K562 (cell line): ENCODE data around the gene KRTAP1-3. TPM values are rescaled to one million over a fixed set of nuclear protein-coding genes. Genes with fewer than 3 reads are reported as not detected.

Source experiments
- polyA plus RNA-seq, 8 experiments: library from polyadenylated mRNA; depleted of rRNA in 4 of 8; stranded (reverse) in 5 of 8; unstranded in 3 of 8; fragments of >200 nt; fragmentation: Nextera tagmentation in 2 of 8; fragmentation: Illumina TruSeq in 1 of 8; extraction: Ambion mirVana in 2 of 8; extraction: Trizol in 1 of 8; gene quantifications; 2 replicates each; pipeline versions ENCODE4 v1.2.1 to v1.2.3, GENCODE V29; 2011 to 2014; ENCODE audit warnings: inconsistent platforms in 1 of 8, missing spikeins in 1 of 8
- small RNA-seq: library from RNA; depleted of rRNA; stranded (forward); fragments of <200 nt; gene quantifications from one replicate; pipeline ENCODE3, GENCODE V24; 2014
- total RNA-seq, 7 experiments: library from RNA; depleted of rRNA in 6 of 7; stranded (reverse); fragments of >200 nt in 6 of 7; fragmentation: Illumina TruSeq in 2 of 7; extraction: Trizol in 2 of 7; gene quantifications; 2 replicates each; pipeline versions ENCODE4 v1.2.1 to v1.2.3, GENCODE V29; 2011 to 2021; ENCODE audit warnings: low replicate concordance in 1 of 7

Gene KRTAP1-3
- total and polyA plus RNA-seq, 9 of the 15 experiments (the other 6 are each of a cell fraction or from before 2014, with no cell fraction given): not detected

Small RNA genes within 50 kb of the gene (small RNA-seq; reads per million reads assigned to genes)
- not detected for gene KRTAP3-4P

Other genes starting within 250 kb of the KRTAP1-3 start
Only the 7 nearest of the 37 such genes appear.
- gene KRTAP3-1, start 25.7 kb downstream of the KRTAP1-3 start, total RNA-seq (2014; rRNA removed): not detected in 2 replicates
- gene KRTAP3-1, start 25.7 kb downstream of the KRTAP1-3 start, total RNA-seq (2014; rRNA removed; fragmentation: Illumina TruSeq; extraction: Trizol): not detected in 2 replicates
- not detected in 2 replicates for gene KRTAP3-1, start 25.7 kb downstream of the KRTAP1-3 start, total RNA-seq (2015; rRNA removed; fragmentation: Illumina TruSeq; extraction: Trizol)
- gene KRTAP3-1, start 25.7 kb downstream of the KRTAP1-3 start, total RNA-seq (2021): not detected in 2 replicates
- gene KRTAP3-1, start 25.7 kb downstream of the KRTAP1-3 start, polyA plus RNA-seq (2011; rRNA removed): not detected in 2 replicates
- gene KRTAP3-1, start 25.7 kb downstream of the KRTAP1-3 start, polyA plus RNA-seq (2014; fragmentation: Illumina TruSeq; extraction: Trizol): not detected in 2 replicates
- not detected for gene KRTAP3-1, start 25.7 kb downstream of the KRTAP1-3 start, polyA plus RNA-seq (2014; fragmentation: Nextera tagmentation; extraction: Ambion mirVana)
- not detected in 2 replicates for gene KRTAP3-1, start 25.7 kb downstream of the KRTAP1-3 start, polyA plus RNA-seq (2014; rRNA removed)
- gene KRTAP1-5, start 7.7 kb downstream of the KRTAP1-3 start, total RNA-seq (2014; rRNA removed): not detected in 2 replicates
- gene KRTAP1-5, start 7.7 kb downstream of the KRTAP1-3 start, total RNA-seq (2014; rRNA removed; fragmentation: Illumina TruSeq; extraction: Trizol): not detected in 2 replicates
- gene KRTAP1-5, start 7.7 kb downstream of the KRTAP1-3 start, total RNA-seq (2015; rRNA removed; fragmentation: Illumina TruSeq; extraction: Trizol): not detected in 2 replicates
- not detected in 2 replicates for gene KRTAP1-5, start 7.7 kb downstream of the KRTAP1-3 start, total RNA-seq (2021)
- gene KRTAP1-5, start 7.7 kb downstream of the KRTAP1-3 start, polyA plus RNA-seq (2011; rRNA removed): not detected in 2 replicates
- gene KRTAP1-5, start 7.7 kb downstream of the KRTAP1-3 start, polyA plus RNA-seq (2014; fragmentation: Illumina TruSeq; extraction: Trizol): not detected in 2 replicates
- not detected for gene KRTAP1-5, start 7.7 kb downstream of the KRTAP1-3 start, polyA plus RNA-seq (2014; fragmentation: Nextera tagmentation; extraction: Ambion mirVana)
- not detected in 2 replicates for gene KRTAP1-5, start 7.7 kb downstream of the KRTAP1-3 start, polyA plus RNA-seq (2014; rRNA removed)
- not detected in 2 replicates for gene KRTAP1-4, start 4.7 kb downstream of the KRTAP1-3 start, total RNA-seq (2014; rRNA removed)
- gene KRTAP1-4, start 4.7 kb downstream of the KRTAP1-3 start, total RNA-seq (2014; rRNA removed; fragmentation: Illumina TruSeq; extraction: Trizol): not detected in 2 replicates
- gene KRTAP1-4, start 4.7 kb downstream of the KRTAP1-3 start, total RNA-seq (2015; rRNA removed; fragmentation: Illumina TruSeq; extraction: Trizol): not detected in 2 replicates
- not detected in 2 replicates for gene KRTAP1-4, start 4.7 kb downstream of the KRTAP1-3 start, total RNA-seq (2021)
- gene KRTAP1-4, start 4.7 kb downstream of the KRTAP1-3 start, polyA plus RNA-seq (2011; rRNA removed): not detected in 2 replicates
- gene KRTAP1-4, start 4.7 kb downstream of the KRTAP1-3 start, polyA plus RNA-seq (2014; fragmentation: Illumina TruSeq; extraction: Trizol): not detected in 2 replicates
- not detected for gene KRTAP1-4, start 4.7 kb downstream of the KRTAP1-3 start, polyA plus RNA-seq (2014; fragmentation: Nextera tagmentation; extraction: Ambion mirVana)
- not detected in 2 replicates for gene KRTAP1-4, start 4.7 kb downstream of the KRTAP1-3 start, polyA plus RNA-seq (2014; rRNA removed)
- not detected in 2 replicates for gene KRTAP1-1, start 6.6 kb upstream of the KRTAP1-3 start, total RNA-seq (2014; rRNA removed)
- gene KRTAP1-1, start 6.6 kb upstream of the KRTAP1-3 start, total RNA-seq (2014; rRNA removed; fragmentation: Illumina TruSeq; extraction: Trizol): not detected in 2 replicates
- gene KRTAP1-1, start 6.6 kb upstream of the KRTAP1-3 start, total RNA-seq (2015; rRNA removed; fragmentation: Illumina TruSeq; extraction: Trizol): not detected in 2 replicates
- gene KRTAP1-1, start 6.6 kb upstream of the KRTAP1-3 start, total RNA-seq (2021): not detected in 2 replicates
- gene KRTAP1-1, start 6.6 kb upstream of the KRTAP1-3 start, polyA plus RNA-seq (2011; rRNA removed): not detected in 2 replicates
- gene KRTAP1-1, start 6.6 kb upstream of the KRTAP1-3 start, polyA plus RNA-seq (2014; fragmentation: Illumina TruSeq; extraction: Trizol): not detected in 2 replicates
- not detected for gene KRTAP1-1, start 6.6 kb upstream of the KRTAP1-3 start, polyA plus RNA-seq (2014; fragmentation: Nextera tagmentation; extraction: Ambion mirVana)
- not detected in 2 replicates for gene KRTAP1-1, start 6.6 kb upstream of the KRTAP1-3 start, polyA plus RNA-seq (2014; rRNA removed)
- gene KRTAP2-1, start 12.4 kb upstream of the KRTAP1-3 start, total RNA-seq (2014; rRNA removed): not detected in 2 replicates
- gene KRTAP2-1, start 12.4 kb upstream of the KRTAP1-3 start, total RNA-seq (2014; rRNA removed; fragmentation: Illumina TruSeq; extraction: Trizol): not detected in 2 replicates
- not detected in 2 replicates for gene KRTAP2-1, start 12.4 kb upstream of the KRTAP1-3 start, total RNA-seq (2015; rRNA removed; fragmentation: Illumina TruSeq; extraction: Trizol)
- not detected in 2 replicates for gene KRTAP2-1, start 12.4 kb upstream of the KRTAP1-3 start, total RNA-seq (2021)
- not detected in 2 replicates for gene KRTAP2-1, start 12.4 kb upstream of the KRTAP1-3 start, polyA plus RNA-seq (2011; rRNA removed)
- not detected in 2 replicates for gene KRTAP2-1, start 12.4 kb upstream of the KRTAP1-3 start, polyA plus RNA-seq (2014; fragmentation: Illumina TruSeq; extraction: Trizol)
- not detected for gene KRTAP2-1, start 12.4 kb upstream of the KRTAP1-3 start, polyA plus RNA-seq (2014; fragmentation: Nextera tagmentation; extraction: Ambion mirVana)
- not detected in 2 replicates for gene KRTAP2-1, start 12.4 kb upstream of the KRTAP1-3 start, polyA plus RNA-seq (2014; rRNA removed)
- gene KRTAP2-2, start 20.4 kb upstream of the KRTAP1-3 start, total RNA-seq (2014; rRNA removed): not detected in 2 replicates
- not detected in 2 replicates for gene KRTAP2-2, start 20.4 kb upstream of the KRTAP1-3 start, total RNA-seq (2014; rRNA removed; fragmentation: Illumina TruSeq; extraction: Trizol)
- gene KRTAP2-2, start 20.4 kb upstream of the KRTAP1-3 start, total RNA-seq (2015; rRNA removed; fragmentation: Illumina TruSeq; extraction: Trizol): not detected in 2 replicates
- not detected in 2 replicates for gene KRTAP2-2, start 20.4 kb upstream of the KRTAP1-3 start, total RNA-seq (2021)
- gene KRTAP2-2, start 20.4 kb upstream of the KRTAP1-3 start, polyA plus RNA-seq (2011; rRNA removed): not detected in 2 replicates
- gene KRTAP2-2, start 20.4 kb upstream of the KRTAP1-3 start, polyA plus RNA-seq (2014; fragmentation: Illumina TruSeq; extraction: Trizol): not detected in 2 replicates
- not detected for gene KRTAP2-2, start 20.4 kb upstream of the KRTAP1-3 start, polyA plus RNA-seq (2014; fragmentation: Nextera tagmentation; extraction: Ambion mirVana)
- not detected in 2 replicates for gene KRTAP2-2, start 20.4 kb upstream of the KRTAP1-3 start, polyA plus RNA-seq (2014; rRNA removed)
- gene KRTAP2-3, start 25.2 kb upstream of the KRTAP1-3 start, total RNA-seq (2014; rRNA removed): not detected in 2 replicates
- not detected in 2 replicates for gene KRTAP2-3, start 25.2 kb upstream of the KRTAP1-3 start, total RNA-seq (2014; rRNA removed; fragmentation: Illumina TruSeq; extraction: Trizol)
- gene KRTAP2-3, start 25.2 kb upstream of the KRTAP1-3 start, total RNA-seq (2015; rRNA removed; fragmentation: Illumina TruSeq; extraction: Trizol): not detected in 2 replicates
- gene KRTAP2-3, start 25.2 kb upstream of the KRTAP1-3 start, total RNA-seq (2021): not detected in 2 replicates
- not detected in 2 replicates for gene KRTAP2-3, start 25.2 kb upstream of the KRTAP1-3 start, polyA plus RNA-seq (2011; rRNA removed)
- gene KRTAP2-3, start 25.2 kb upstream of the KRTAP1-3 start, polyA plus RNA-seq (2014; fragmentation: Illumina TruSeq; extraction: Trizol): not detected in 2 replicates
- gene KRTAP2-3, start 25.2 kb upstream of the KRTAP1-3 start, polyA plus RNA-seq (2014; fragmentation: Nextera tagmentation; extraction: Ambion mirVana): not detected
- not detected in 2 replicates for gene KRTAP2-3, start 25.2 kb upstream of the KRTAP1-3 start, polyA plus RNA-seq (2014; rRNA removed)